Measurements from ENCODE around the gene MRPS27. TPM values are rescaled to one million over a fixed set of nuclear protein-coding genes. Genes with fewer than 3 reads are reported as not detected.

Gene MRPS27
- total and polyA plus RNA-seq, 8 donors: 9.4 to 28.0 (median 20.6) TPM

GRCh38 chr5:72205431-72206009 is 114.5 kb downstream of the MRPS27 start:
- H3K36me3 ChIP-seq: no peaks in the 10 kb centered on the region
- H3K4me3 ChIP-seq: no peak overlapping the region
- WGBS, 2 donors: 95 to 98% methylated on average over 3 of the region's 3 CpGs
- no peak for DNase-seq
- H3K9me3 ChIP-seq: no peaks in the 10 kb centered on the region
- no peak for ATAC-seq
- H3K27me3 ChIP-seq: no peaks in the 10 kb centered on the region
- no peak for TF ChIP-seq CTCF (IDR thresholded peaks at IDR 0.05)
- FAIRE-seq: no peak
- no peak overlapping the region for H3K27ac ChIP-seq
- intact Hi-C loops (cut with DNase I): no loop called here
- H3K4me1 ChIP-seq: peaks cover 0 to 7% (median 0%) of the 10 kb centered on the region in 3 donors

GRCh38 chr5:72204946-72205345 is 115.1 kb downstream of the MRPS27 start:
- Histone ChIP-seq H3K4me1 (peaks cover 0 to 6% (median 0%) of the 10 kb centered on the region in 3 donors), H3K36me3 (no peaks in the 10 kb centered on the region), H3K4me3 (no peak overlapping the region), H3K9me3 (no peaks in the 10 kb centered on the region), H3K27ac (no peak overlapping the region), H3K27me3 (no peaks in the 10 kb centered on the region)
- TF ChIP-seq CTCF (IDR thresholded peaks at IDR 0.05): no peak
- intact Hi-C loops (cut with DNase I): no loop called here
- 96 to 100% methylated on average over 1 of the region's 1 CpG for WGBS, 2 donors
- ATAC-seq: no peak
- no peak for DNase-seq
- no peak for FAIRE-seq

GRCh38 chr5:72203251-72203845 is 116.7 kb downstream of the MRPS27 start:
- no peak overlapping the region for H3K27ac ChIP-seq
- H3K4me1 ChIP-seq: peaks cover 0 to 6% (median 0%) of the 10 kb centered on the region in 3 donors
- no peak for DNase-seq
- FAIRE-seq: no peak
- no peaks in the 10 kb centered on the region for H3K27me3 ChIP-seq
- no peaks in the 10 kb centered on the region for H3K9me3 ChIP-seq
- intact Hi-C loops (cut with DNase I): no loop called here
- H3K4me3 ChIP-seq: no peak overlapping the region
- WGBS, 2 donors: 84 to 85% methylated on average over 8 of the region's 8 CpGs
- no peak for ATAC-seq
- no peaks in the 10 kb centered on the region for H3K36me3 ChIP-seq
- no peak for TF ChIP-seq CTCF (IDR thresholded peaks at IDR 0.05)

- whole genome bisulfite sequencing, 2 donors: 77 to 87% methylated on average over 3 of the region's 3 CpGs
- TF ChIP-seq CTCF (IDR thresholded peaks at IDR 0.05): no peak
- Histone ChIP-seq H3K36me3 (no peaks in the 10 kb centered on the region), H3K9me3 (no peaks in the 10 kb centered on the region), H3K27me3 (no peaks in the 10 kb centered on the region), H3K4me3 (no peak overlapping the region), H3K27ac (no peak overlapping the region), H3K4me1 (peaks cover 0 to 4% (median 0%) of the 10 kb centered on the region in 3 donors)
- intact Hi-C loops (cut with DNase I): no loop called here
- ATAC-seq (no peak), FAIRE-seq (no peak), DNase-seq (no peak)
Observed at GRCh38 chr5:72202331-72202825, 117.7 kb downstream of the MRPS27 start.

GRCh38 chr5:72199681-72200080 is 120.4 kb downstream of the MRPS27 start:
- no peaks in the 10 kb centered on the region for H3K9me3 ChIP-seq
- ATAC-seq (no peak), DNase-seq (no peak), FAIRE-seq (no peak)
- no peaks in the 10 kb centered on the region for H3K4me1 ChIP-seq
- H3K27me3 ChIP-seq: no peaks in the 10 kb centered on the region
- TF ChIP-seq CTCF (IDR thresholded peaks at IDR 0.05): no peak
- intact Hi-C loops (cut with DNase I): no loop called here
- H3K27ac ChIP-seq: no peak overlapping the region
- WGBS, 2 donors: 90 to 95% methylated on average over 15 of the region's 15 CpGs
- H3K4me3 ChIP-seq: no peak overlapping the region
- no peaks in the 10 kb centered on the region for H3K36me3 ChIP-seq
